ENCODE data around the gene PALS2. TPM values are rescaled to one million over a fixed set of nuclear protein-coding genes. Genes with fewer than 3 reads are reported as not detected.

The PALS2 gene
- total RNA-seq, 1 experiment from 2014 or later = 64.6 TPM

DNA sequence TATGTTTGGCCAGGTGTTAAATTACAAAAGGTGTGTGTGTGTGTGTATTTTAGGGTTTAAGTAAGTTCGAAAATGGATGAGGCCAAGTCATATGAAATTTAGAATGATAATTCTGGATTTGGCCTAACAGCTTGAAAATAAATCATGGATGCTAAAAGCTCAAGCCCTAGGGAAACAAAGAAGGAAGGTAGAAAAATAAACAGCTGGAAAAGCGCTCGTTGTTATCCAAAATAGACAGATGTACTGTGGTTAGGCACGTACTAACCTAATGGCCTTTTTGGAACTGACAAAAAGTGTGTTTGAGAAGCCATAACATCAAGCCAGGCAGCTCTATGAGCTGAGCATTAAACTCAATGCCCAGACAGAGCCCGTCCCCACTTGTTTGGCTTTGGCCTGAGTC, 17.5 kb upstream of the PALS2 start (continued):
- TF ChIP-seq, protein P1, sequence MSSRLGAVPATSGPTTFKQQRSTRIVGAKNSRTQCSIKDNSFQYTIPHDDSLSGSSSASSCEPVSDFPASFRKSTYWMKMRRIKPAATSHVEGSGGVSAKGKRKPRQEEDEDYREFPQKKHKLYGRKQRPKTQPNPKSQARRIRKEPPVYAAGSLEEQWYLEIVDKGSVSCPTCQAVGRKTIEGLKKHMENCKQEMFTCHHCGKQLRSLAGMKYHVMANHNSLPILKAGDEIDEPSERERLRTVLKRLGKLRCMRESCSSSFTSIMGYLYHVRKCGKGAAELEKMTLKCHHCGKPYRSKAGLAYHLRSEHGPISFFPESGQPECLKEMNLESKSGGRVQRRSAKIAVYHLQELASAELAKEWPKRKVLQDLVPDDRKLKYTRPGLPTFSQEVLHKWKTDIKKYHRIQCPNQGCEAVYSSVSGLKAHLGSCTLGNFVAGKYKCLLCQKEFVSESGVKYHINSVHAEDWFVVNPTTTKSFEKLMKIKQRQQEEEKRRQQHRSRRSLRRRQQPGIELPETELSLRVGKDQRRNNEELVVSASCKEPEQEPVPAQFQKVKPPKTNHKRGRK (CRISPR knock-in tag; IDR thresholded peaks at IDR 0.05; ENCODE audit: borderline replicate concordance) = no peak
- TF ChIP-seq, protein P2, sequence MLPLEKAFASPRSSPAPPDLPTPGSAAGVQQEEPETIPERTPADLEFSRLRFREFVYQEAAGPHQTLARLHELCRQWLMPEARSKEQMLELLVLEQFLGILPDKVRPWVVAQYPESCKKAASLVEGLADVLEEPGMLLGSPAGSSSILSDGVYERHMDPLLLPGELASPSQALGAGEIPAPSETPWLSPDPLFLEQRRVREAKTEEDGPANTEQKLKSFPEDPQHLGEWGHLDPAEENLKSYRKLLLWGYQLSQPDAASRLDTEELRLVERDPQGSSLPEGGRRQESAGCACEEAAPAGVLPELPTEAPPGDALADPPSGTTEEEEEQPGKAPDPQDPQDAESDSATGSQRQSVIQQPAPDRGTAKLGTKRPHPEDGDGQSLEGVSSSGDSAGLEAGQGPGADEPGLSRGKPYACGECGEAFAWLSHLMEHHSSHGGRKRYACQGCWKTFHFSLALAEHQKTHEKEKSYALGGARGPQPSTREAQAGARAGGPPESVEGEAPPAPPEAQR (CRISPR knock-in tag; IDR thresholded peaks at IDR 0.05) = no peak
- TF ChIP-seq SP1 (CRISPR knock-in tag; conservative IDR thresholded peaks at IDR 0.05) = no peak
- TF ChIP-seq, protein P3, sequence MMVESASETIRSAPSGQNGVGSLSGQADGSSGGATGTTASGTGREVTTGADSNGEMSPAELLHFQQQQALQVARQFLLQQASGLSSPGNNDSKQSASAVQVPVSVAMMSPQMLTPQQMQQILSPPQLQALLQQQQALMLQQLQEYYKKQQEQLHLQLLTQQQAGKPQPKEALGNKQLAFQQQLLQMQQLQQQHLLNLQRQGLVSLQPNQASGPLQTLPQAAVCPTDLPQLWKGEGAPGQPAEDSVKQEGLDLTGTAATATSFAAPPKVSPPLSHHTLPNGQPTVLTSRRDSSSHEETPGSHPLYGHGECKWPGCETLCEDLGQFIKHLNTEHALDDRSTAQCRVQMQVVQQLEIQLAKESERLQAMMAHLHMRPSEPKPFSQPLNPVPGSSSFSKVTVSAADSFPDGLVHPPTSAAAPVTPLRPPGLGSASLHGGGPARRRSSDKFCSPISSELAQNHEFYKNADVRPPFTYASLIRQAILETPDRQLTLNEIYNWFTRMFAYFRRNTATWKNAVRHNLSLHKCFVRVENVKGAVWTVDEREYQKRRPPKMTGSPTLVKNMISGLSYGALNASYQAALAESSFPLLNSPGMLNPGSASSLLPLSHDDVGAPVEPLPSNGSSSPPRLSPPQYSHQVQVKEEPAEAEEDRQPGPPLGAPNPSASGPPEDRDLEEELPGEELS (CRISPR knock-in tag; IDR thresholded peaks at IDR 0.05) = no peak
- TF ChIP-seq FOXP1 (CRISPR knock-in tag; IDR thresholded peaks at IDR 0.05; ENCODE audit: borderline replicate concordance) = no peak
- TF ChIP-seq, protein P4, sequence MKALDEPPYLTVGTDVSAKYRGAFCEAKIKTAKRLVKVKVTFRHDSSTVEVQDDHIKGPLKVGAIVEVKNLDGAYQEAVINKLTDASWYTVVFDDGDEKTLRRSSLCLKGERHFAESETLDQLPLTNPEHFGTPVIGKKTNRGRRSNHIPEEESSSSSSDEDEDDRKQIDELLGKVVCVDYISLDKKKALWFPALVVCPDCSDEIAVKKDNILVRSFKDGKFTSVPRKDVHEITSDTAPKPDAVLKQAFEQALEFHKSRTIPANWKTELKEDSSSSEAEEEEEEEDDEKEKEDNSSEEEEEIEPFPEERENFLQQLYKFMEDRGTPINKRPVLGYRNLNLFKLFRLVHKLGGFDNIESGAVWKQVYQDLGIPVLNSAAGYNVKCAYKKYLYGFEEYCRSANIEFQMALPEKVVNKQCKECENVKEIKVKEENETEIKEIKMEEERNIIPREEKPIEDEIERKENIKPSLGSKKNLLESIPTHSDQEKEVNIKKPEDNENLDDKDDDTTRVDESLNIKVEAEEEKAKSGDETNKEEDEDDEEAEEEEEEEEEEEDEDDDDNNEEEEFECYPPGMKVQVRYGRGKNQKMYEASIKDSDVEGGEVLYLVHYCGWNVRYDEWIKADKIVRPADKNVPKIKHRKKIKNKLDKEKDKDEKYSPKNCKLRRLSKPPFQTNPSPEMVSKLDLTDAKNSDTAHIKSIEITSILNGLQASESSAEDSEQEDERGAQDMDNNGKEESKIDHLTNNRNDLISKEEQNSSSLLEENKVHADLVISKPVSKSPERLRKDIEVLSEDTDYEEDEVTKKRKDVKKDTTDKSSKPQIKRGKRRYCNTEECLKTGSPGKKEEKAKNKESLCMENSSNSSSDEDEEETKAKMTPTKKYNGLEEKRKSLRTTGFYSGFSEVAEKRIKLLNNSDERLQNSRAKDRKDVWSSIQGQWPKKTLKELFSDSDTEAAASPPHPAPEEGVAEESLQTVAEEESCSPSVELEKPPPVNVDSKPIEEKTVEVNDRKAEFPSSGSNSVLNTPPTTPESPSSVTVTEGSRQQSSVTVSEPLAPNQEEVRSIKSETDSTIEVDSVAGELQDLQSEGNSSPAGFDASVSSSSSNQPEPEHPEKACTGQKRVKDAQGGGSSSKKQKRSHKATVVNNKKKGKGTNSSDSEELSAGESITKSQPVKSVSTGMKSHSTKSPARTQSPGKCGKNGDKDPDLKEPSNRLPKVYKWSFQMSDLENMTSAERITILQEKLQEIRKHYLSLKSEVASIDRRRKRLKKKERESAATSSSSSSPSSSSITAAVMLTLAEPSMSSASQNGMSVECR (CRISPR knock-in tag; IDR thresholded peaks at IDR 0.05; ENCODE audit: borderline replicate concordance) = no peak
- TF ChIP-seq GRHL2 (CRISPR knock-in tag; IDR thresholded peaks at IDR 0.05; ENCODE audit: insufficient replicate concordance, severe bottlenecking) = no peak
- TF ChIP-seq KAT7 (CRISPR knock-in tag; IDR thresholded peaks at IDR 0.05; ENCODE audit: borderline replicate concordance) = no peak
- TF ChIP-seq RELA (CRISPR knock-in tag; IDR thresholded peaks at IDR 0.05; ENCODE audit: borderline replicate concordance) = no peak
- TF ChIP-seq EMX1 (CRISPR knock-in tag; IDR thresholded peaks at IDR 0.05) = no peak
- no peak for TF ChIP-seq ZNF671 (CRISPR knock-in tag; IDR thresholded peaks at IDR 0.05)
- no peak for TF ChIP-seq FOXK1 (CRISPR knock-in tag; IDR thresholded peaks at IDR 0.05)
- TF ChIP-seq NFYB (CRISPR knock-in tag; conservative IDR thresholded peaks at IDR 0.05; ENCODE audit: low read depth) = no peak

DNA sequence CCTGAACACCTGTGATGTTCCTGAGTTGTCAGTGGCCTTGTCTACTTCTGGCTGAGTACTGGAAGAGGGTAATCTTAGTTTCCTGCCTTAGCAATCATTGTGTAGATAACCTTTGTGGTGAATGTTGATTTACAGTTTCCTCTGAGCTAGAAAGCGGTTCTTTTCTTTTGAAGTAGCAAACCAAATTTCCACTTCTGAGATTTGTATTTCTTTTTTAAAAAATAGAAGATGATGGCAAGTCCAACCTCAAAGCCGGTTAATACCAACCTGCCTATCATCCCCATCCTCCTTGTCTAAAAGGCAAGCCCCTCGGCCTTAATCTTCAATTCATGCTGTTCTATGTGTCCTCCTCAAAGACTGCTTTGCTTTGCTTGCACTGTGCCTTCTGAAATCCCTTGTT, 12.5 kb upstream of the PALS2 start:
- no peaks in the 10 kb centered on the region for H3K9me3 Mint-ChIP-seq
- no peak overlapping the region for H3K27ac Mint-ChIP-seq
- H3K4me1 Mint-ChIP-seq = no peaks in the 10 kb centered on the region
- DNase-seq (ENCODE audit: low spot score) = no peak
- no peak overlapping the region for H3K4me3 Mint-ChIP-seq
- no peaks in the 10 kb centered on the region for H3K36me3 Mint-ChIP-seq
- ChIA-PET CTCF (interaction anchor here (1.0 kb wide), 1 partner anchor 242 kb away, joined by 3 read pairs; no protein-coding TSS in a partner anchor), POLR2A (no interaction called here)
- ATAC-seq = no peak
- no peaks in the 10 kb centered on the region for H3K27me3 Mint-ChIP-seq (ENCODE audit: low read depth)
- TF ChIP-seq ZNF263 (CRISPR knock-in tag; IDR thresholded peaks at IDR 0.05; ENCODE audit: low read depth) = no peak
- TF ChIP-seq, protein P5, sequence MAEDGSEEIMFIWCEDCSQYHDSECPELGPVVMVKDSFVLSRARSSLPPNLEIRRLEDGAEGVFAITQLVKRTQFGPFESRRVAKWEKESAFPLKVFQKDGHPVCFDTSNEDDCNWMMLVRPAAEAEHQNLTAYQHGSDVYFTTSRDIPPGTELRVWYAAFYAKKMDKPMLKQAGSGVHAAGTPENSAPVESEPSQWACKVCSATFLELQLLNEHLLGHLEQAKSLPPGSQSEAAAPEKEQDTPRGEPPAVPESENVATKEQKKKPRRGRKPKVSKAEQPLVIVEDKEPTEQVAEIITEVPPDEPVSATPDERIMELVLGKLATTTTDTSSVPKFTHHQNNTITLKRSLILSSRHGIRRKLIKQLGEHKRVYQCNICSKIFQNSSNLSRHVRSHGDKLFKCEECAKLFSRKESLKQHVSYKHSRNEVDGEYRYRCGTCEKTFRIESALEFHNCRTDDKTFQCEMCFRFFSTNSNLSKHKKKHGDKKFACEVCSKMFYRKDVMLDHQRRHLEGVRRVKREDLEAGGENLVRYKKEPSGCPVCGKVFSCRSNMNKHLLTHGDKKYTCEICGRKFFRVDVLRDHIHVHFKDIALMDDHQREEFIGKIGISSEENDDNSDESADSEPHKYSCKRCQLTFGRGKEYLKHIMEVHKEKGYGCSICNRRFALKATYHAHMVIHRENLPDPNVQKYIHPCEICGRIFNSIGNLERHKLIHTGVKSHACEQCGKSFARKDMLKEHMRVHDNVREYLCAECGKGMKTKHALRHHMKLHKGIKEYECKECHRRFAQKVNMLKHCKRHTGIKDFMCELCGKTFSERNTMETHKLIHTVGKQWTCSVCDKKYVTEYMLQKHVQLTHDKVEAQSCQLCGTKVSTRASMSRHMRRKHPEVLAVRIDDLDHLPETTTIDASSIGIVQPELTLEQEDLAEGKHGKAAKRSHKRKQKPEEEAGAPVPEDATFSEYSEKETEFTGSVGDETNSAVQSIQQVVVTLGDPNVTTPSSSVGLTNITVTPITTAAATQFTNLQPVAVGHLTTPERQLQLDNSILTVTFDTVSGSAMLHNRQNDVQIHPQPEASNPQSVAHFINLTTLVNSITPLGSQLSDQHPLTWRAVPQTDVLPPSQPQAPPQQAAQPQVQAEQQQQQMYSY (CRISPR knock-in tag; IDR thresholded peaks at IDR 0.05) = no peak
- TF ChIP-seq, protein P6, sequence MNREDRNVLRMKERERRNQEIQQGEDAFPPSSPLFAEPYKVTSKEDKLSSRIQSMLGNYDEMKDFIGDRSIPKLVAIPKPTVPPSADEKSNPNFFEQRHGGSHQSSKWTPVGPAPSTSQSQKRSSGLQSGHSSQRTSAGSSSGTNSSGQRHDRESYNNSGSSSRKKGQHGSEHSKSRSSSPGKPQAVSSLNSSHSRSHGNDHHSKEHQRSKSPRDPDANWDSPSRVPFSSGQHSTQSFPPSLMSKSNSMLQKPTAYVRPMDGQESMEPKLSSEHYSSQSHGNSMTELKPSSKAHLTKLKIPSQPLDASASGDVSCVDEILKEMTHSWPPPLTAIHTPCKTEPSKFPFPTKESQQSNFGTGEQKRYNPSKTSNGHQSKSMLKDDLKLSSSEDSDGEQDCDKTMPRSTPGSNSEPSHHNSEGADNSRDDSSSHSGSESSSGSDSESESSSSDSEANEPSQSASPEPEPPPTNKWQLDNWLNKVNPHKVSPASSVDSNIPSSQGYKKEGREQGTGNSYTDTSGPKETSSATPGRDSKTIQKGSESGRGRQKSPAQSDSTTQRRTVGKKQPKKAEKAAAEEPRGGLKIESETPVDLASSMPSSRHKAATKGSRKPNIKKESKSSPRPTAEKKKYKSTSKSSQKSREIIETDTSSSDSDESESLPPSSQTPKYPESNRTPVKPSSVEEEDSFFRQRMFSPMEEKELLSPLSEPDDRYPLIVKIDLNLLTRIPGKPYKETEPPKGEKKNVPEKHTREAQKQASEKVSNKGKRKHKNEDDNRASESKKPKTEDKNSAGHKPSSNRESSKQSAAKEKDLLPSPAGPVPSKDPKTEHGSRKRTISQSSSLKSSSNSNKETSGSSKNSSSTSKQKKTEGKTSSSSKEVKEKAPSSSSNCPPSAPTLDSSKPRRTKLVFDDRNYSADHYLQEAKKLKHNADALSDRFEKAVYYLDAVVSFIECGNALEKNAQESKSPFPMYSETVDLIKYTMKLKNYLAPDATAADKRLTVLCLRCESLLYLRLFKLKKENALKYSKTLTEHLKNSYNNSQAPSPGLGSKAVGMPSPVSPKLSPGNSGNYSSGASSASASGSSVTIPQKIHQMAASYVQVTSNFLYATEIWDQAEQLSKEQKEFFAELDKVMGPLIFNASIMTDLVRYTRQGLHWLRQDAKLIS (CRISPR knock-in tag; IDR thresholded peaks at IDR 0.05; ENCODE audit: borderline replicate concordance) = no peak
- no peak for TF ChIP-seq ZNF423 (CRISPR knock-in tag; IDR thresholded peaks at IDR 0.05)
- TF ChIP-seq, protein P7, sequence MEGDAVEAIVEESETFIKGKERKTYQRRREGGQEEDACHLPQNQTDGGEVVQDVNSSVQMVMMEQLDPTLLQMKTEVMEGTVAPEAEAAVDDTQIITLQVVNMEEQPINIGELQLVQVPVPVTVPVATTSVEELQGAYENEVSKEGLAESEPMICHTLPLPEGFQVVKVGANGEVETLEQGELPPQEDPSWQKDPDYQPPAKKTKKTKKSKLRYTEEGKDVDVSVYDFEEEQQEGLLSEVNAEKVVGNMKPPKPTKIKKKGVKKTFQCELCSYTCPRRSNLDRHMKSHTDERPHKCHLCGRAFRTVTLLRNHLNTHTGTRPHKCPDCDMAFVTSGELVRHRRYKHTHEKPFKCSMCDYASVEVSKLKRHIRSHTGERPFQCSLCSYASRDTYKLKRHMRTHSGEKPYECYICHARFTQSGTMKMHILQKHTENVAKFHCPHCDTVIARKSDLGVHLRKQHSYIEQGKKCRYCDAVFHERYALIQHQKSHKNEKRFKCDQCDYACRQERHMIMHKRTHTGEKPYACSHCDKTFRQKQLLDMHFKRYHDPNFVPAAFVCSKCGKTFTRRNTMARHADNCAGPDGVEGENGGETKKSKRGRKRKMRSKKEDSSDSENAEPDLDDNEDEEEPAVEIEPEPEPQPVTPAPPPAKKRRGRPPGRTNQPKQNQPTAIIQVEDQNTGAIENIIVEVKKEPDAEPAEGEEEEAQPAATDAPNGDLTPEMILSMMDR (IDR thresholded peaks at IDR 0.05) = no peak

Measured in WTC11 (cell line).